GM13977 (cell line): Measurements from ENCODE around the gene MRPL53.

Experiments
- DNase-seq: peaks from one replicate; pipeline ENCODE4 v3.0.0; 2012; ENCODE audit warnings: low spot score
- CTCF ChIP-seq: IDR thresholded peaks from 2 replicates; pipeline ENCODE4 v1.5.1; 2012; ENCODE audit warnings: mild to moderate bottlenecking, control low read depth; ENCODE audit not compliant: insufficient read depth; ENCODE audit errors: extremely low read depth, missing control alignments
- in situ Hi-C: fragments of 300-500 bp; cut with MboI; formaldehyde crosslinking; loops from one replicate; pipeline ENCODE4 v1.12.0; 2022; ENCODE audit warnings: low sequenced_read_pairs, low pct_unique_long_range_greater_than_20kb, mixed read lengths, inconsistent platforms; ENCODE audit not compliant: unreplicated experiment

The MRPL53 gene

DNA sequence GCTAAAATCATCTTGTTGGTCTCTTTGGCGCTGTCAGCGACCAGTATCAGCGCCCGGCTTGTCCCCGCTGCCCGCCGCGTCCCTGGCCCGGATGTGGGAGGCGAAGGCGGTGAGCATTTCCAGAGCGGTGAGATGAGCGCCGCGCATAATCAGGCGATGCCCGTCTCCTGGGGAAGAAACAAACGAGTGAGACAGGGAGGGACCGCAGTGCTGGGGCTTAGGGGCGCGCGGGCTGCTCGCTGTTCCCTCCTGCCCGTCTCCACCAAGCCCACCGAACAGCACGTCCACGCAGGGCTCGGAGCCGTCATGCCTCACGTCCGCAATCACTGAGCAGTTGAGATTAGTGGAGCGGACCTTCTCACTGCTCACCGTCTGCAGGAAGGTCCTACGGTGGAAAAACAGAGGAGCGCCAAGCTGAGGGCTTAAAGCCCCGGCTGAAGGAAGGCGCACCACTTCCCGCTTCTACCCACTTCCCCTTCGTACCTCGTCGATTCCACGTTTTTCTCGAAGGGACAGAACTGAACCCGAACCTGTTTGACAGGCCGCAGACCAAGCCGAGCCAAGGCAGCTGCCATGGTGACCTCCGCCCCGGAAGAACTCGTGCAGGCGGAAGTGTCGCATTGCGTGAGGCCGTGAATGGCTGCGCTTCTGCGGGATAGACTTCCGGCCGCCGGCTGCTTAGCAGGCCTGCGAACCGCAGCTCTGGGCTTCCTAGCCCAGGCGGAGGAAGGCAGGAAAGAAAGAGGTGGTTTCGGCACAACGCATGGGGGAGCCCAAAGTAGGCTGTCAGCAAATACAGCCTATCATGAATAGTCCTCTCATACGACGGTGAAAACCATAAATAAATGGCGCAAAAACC, at the start of gene MRPL53:
Gene MRPL53, minus strand, starts transcription at position 595 of the 859 bp plus-strand sequence. Its CDS starts 20 bp downstream, at position 575.
- in situ Hi-C loops, result no loop called here
- DNase-seq, result peak; percentile 86
- no peak for TF ChIP-seq CTCF

DNA sequence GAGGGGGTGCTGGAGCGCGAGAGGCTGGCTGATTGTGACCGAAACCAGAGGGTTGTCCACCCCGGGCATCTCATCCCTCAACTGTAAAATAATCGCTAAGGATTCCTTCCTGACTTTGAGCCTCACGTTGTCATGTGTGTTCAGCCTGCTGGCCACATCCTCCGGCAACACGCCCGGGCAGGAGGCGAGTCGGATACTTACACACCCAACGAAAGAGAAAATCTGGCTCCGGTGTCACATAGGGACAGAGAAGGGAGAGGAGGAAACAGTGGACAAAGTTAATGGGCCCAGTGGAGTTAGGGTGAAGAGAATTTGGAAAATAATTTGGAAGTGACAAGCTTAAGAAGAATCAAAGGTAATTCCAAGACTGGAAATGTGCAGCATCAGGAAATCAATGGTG, 44.2 kb upstream of the MRPL53 start:
- DNase-seq, result no peak
- in situ Hi-C loops, result no loop called here
- TF ChIP-seq CTCF, result no peak

DNA sequence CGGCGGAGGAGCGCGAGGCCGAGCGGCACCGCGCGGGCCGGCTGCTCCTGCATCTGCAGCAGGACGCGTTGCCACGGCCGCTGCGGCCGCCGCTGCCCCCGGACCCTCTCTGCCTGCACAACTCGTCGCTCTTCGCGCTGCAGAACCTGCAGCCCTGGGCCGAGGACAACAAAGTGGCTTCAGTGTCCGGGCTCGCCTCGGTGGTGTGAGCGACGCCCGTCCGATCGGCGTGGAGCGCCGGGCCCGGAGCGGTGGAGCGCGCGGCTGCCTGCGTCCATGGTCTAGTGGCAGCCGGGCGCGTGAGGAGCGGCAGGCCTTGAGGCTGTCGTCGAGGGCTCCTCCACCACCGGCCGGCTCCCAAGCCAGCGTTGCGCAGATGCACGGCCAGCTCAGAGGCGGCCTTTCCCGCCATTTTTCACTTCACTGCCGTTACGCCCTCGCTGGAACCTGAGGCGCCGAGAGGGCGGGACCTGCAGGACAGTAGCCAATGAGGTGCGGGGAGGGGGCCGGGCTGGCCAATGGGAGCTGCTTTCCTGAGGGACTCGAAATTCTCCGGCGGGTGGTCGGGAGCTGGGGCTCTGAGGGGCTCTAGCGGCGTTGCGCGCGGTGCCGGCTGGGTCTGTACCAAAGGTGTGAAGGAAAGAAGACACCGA, 43.6 kb upstream of the MRPL53 start:
- no peak for TF ChIP-seq CTCF
- in situ Hi-C loops, result no loop called here
- DNase-seq, result peak; percentile 92

DNA sequence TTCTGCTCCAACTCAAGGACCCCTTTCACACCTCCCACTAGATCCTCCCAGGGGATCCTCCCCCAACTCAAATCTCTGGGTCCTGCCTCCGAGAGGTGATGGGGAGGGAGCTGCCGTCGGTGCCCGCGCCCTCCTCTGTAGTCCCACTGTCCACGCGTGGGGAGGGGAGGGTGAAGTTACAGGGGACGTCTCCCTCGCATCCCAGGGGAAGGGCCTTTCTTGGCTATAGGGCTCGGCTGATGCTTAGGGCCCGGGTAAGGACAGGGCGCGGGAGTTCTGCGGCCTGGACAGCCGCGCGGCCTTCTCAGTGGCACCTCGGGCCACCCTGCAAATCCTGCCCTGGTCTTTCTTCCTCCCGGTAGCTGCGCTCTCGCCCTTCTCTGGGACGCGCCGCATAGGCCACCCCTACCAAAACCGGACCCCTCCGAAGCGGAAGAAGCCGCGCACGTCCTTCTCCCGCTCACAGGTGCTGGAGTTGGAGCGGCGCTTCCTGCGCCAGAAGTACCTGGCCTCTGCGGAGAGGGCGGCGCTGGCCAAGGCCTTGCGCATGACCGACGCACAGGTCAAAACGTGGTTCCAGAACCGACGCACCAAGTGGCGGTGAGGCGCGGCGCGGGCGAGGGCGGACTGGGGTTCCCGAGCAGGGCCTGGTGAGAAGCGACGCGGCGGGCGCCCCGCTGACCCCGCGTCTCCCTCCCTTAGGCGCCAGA, 42.9 kb upstream of the MRPL53 start:
- in situ Hi-C loops, result no loop called here
- no peak for TF ChIP-seq CTCF
- DNase-seq, result no peak

- TF ChIP-seq CTCF, result no peak
- no peak for DNase-seq
- in situ Hi-C loops, result no loop called here
These were observed 42.1 kb upstream of the MRPL53 start, which contains the start of gene TLX2 for GRCh38 chr2:74514368-74515270. Gene TLX2, plus strand, starts transcription at chr2:74514450. Its CDS starts 357 bp downstream, at chr2:74514807.
